Measurements from ENCODE around the gene PDE10A.

- TF ChIP-seq CREB1 (IDR thresholded peaks at IDR 0.05) (no peak), CREB1 (CRISPR knock-in tag; IDR thresholded peaks at IDR 0.05) (no peak), PRPF4 (IDR thresholded peaks at IDR 0.05; ENCODE audit: low read depth, low read length, poor library complexity, severe bottlenecking) (no peak), NCOA2 (CRISPR knock-in tag; IDR thresholded peaks at IDR 0.05) (no peak), FOXP1 (IDR thresholded peaks at IDR 0.05) (no peak), FOXP1 (CRISPR knock-in tag; IDR thresholded peaks at IDR 0.05) (no peak), SRY (CRISPR knock-in tag; IDR thresholded peaks at IDR 0.05) (no peak), CBX1 (IDR thresholded peaks at IDR 0.05; ENCODE audit: low read depth) (no peak)
- TF ChIP-seq, protein P1, sequence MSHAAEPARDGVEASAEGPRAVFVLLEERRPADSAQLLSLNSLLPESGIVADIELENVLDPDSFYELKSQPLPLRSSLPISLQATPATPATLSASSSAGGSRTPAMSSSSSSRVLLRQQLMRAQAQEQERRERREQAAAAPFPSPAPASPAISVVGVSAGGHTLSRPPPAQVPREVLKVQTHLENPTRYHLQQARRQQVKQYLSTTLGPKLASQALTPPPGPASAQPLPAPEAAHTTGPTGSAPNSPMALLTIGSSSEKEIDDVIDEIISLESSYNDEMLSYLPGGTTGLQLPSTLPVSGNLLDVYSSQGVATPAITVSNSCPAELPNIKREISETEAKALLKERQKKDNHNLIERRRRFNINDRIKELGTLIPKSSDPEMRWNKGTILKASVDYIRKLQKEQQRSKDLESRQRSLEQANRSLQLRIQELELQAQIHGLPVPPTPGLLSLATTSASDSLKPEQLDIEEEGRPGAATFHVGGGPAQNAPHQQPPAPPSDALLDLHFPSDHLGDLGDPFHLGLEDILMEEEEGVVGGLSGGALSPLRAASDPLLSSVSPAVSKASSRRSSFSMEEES (CRISPR knock-in tag; IDR thresholded peaks at IDR 0.05), result no peak
Measured at GRCh38 chr6:165511807-165512206, 151.2 kb downstream of the PDE10A start.

Data from HepG2 (cell line).